Measurements from ENCODE around the gene ZNF223.

DNA sequence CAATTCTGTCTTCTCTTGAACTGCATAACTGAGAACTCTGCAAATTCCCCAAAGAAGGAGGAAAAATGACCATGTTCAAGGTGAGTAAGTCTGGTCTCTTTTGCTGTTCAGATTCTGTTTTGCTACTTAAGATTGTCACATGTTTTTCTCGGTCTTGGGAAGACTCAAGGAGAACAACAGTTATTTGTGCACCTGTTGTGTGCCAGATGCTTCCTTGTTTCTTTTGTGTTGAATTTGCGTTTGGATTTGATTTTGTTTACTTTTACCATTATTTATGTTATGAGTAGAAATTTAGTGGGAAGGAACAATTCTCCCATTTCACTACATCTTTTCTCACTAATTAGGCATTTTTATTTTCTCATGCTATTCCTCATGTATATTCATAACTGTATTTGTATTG lies 24.5 kb downstream of the ZNF223 start:
- TF ChIP-seq, protein P1, sequence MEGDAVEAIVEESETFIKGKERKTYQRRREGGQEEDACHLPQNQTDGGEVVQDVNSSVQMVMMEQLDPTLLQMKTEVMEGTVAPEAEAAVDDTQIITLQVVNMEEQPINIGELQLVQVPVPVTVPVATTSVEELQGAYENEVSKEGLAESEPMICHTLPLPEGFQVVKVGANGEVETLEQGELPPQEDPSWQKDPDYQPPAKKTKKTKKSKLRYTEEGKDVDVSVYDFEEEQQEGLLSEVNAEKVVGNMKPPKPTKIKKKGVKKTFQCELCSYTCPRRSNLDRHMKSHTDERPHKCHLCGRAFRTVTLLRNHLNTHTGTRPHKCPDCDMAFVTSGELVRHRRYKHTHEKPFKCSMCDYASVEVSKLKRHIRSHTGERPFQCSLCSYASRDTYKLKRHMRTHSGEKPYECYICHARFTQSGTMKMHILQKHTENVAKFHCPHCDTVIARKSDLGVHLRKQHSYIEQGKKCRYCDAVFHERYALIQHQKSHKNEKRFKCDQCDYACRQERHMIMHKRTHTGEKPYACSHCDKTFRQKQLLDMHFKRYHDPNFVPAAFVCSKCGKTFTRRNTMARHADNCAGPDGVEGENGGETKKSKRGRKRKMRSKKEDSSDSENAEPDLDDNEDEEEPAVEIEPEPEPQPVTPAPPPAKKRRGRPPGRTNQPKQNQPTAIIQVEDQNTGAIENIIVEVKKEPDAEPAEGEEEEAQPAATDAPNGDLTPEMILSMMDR (IDR thresholded peaks at IDR 0.05 in 4 of 5, conservative IDR thresholded peaks at IDR 0.05 in 1 of 5), result no peak
- no peak for TF ChIP-seq POLR2A (IDR thresholded peaks at IDR 0.05)

All from gastrocnemius medialis (tissue), 4 donors.